IMR-90 (cell line): ENCODE data around the gene GALNT12. TPM values are rescaled to one million over a fixed set of nuclear protein-coding genes. Genes with fewer than 3 reads are reported as not detected.

Experiments used
- ATAC-seq: fragments of 200-7000 bp; cut with Tn5 transposase; 2 replicates; pipeline ENCODE4 v1.9.1; 2020; ENCODE audit warnings: low read depth, mild to moderate bottlenecking, moderate library complexity
- BruUV-seq: library from RNA; stranded (reverse); fragments of 400-500 nt; replicated peaks from 2 replicates; lab custom pipeline; 2021; lab: Mats Ljungman, UMichigan
- CTCF ChIA-PET: fragments of 300-600 bp; formaldehyde crosslinking; extraction: SDS; loops from one replicate; lab custom pipeline; 2021; ENCODE audit warnings: antibody characterized with exemption; lab: Yijun Ruan, JAX
- POLR2A ChIA-PET: fragments of 300-600 bp; sonication (Branson Sonifier 250); formaldehyde crosslinking; loops from one replicate; lab custom pipeline; 2022; ENCODE audit warnings: antibody characterized with exemption; ENCODE audit not compliant: unreplicated experiment; lab: Charles Lee
- DNase-seq: peaks from one replicate; pipeline ENCODE4 v3.0.0; 2013
- H2AFZ ChIP-seq: replicated peaks from 2 replicates; pipeline ENCODE3; 2013; ENCODE audit warnings: low read length, mild to moderate bottlenecking; ENCODE audit not compliant: poor library complexity
- H2AK5ac ChIP-seq: 2 replicates; pipeline ENCODE4 v1.6.1; 2013; ENCODE audit warnings: low read depth, low read length, inconsistent platforms
- H2AK9ac ChIP-seq: replicated peaks from 2 replicates; pipeline ENCODE3; 2013; ENCODE audit warnings: mild to moderate bottlenecking, low read depth, low read length, moderate library complexity; ENCODE audit not compliant: poor library complexity
- H2BK120ac ChIP-seq: 2 replicates; pipeline ENCODE4 v1.6.1; 2013; ENCODE audit warnings: low read depth, low read length, inconsistent platforms
- H2BK15ac ChIP-seq: 3 replicates; pipeline ENCODE4 v1.6.1; 2013; ENCODE audit warnings: low read depth, low read length, inconsistent platforms
- H2BK20ac ChIP-seq: 2 replicates; pipeline ENCODE4 v1.6.1; 2013; ENCODE audit warnings: low read depth, mild to moderate bottlenecking, inconsistent platforms, low read length, moderate library complexity
- H2BK5ac ChIP-seq: 2 replicates; pipeline ENCODE4 v1.6.1; 2013; ENCODE audit warnings: mild to moderate bottlenecking, low read depth, low read length, inconsistent platforms; ENCODE audit not compliant: poor library complexity, severe bottlenecking
- H3K14ac ChIP-seq: replicated peaks from 2 replicates; pipeline ENCODE4 v1.6.1; 2013; ENCODE audit warnings: low read depth, low read length, inconsistent platforms
- H3K18ac ChIP-seq: 2 replicates; pipeline ENCODE4 v1.6.1; 2013; ENCODE audit warnings: low read depth, low read length, control low read depth
- H3K23ac ChIP-seq: 2 replicates; pipeline ENCODE4 v1.6.1; 2013; ENCODE audit warnings: low read depth, low read length, inconsistent platforms
- H3K27ac ChIP-seq: 2 replicates; pipeline ENCODE4 v1.5.1; 2013; ENCODE audit warnings: mild to moderate bottlenecking, control low read depth, low read length; ENCODE audit not compliant: insufficient read depth
- H3K27me3 ChIP-seq: 2 replicates; pipeline ENCODE4 v1.6.1; 2013; ENCODE audit warnings: low read length; ENCODE audit not compliant: control insufficient read depth, insufficient read depth
- H3K36me3 ChIP-seq: 2 replicates; pipeline ENCODE4 v1.6.1; 2013; ENCODE audit warnings: low read length, mixed read lengths; ENCODE audit not compliant: control insufficient read depth, insufficient read depth
- H3K4ac ChIP-seq: 2 replicates; pipeline ENCODE4 v1.6.1; 2013; ENCODE audit warnings: low read depth, low read length, inconsistent platforms
- H3K4me1 ChIP-seq: 2 replicates; pipeline ENCODE4 v1.6.1; 2013; ENCODE audit warnings: low read length, mixed read lengths; ENCODE audit not compliant: control insufficient read depth, insufficient read depth
- H3K4me2 ChIP-seq: 2 replicates; pipeline ENCODE4 v1.6.1; 2013; ENCODE audit warnings: low read depth, mild to moderate bottlenecking, control low read depth, low read length, moderate library complexity
- H3K4me3 ChIP-seq: 2 replicates; pipeline ENCODE4 v1.5.1; 2013; ENCODE audit warnings: low read depth, mild to moderate bottlenecking, control low read depth, low read length, moderate library complexity; ENCODE audit not compliant: insufficient read depth
- H3K56ac ChIP-seq: 2 replicates; pipeline ENCODE4 v1.6.1; 2013; ENCODE audit warnings: low read length, inconsistent platforms; ENCODE audit not compliant: insufficient read depth; ENCODE audit errors: extremely low read depth
- H3K79me1 ChIP-seq, 2 experiments: 2 replicates each; pipeline ENCODE4 v1.6.1; 2013; ENCODE audit warnings: low read length in 2 of 2, inconsistent platforms in 1 of 2, low read depth in 1 of 2
- H3K9ac ChIP-seq: 2 replicates; pipeline ENCODE4 v1.6.1; 2013; ENCODE audit warnings: low read depth, low read length, control low read depth
- H3K9me1 ChIP-seq: 2 replicates; pipeline ENCODE4 v1.6.1; 2013; ENCODE audit warnings: low read length, inconsistent platforms; ENCODE audit not compliant: insufficient read depth
- H3K9me3 ChIP-seq: 2 replicates; pipeline ENCODE4 v1.6.1; 2013; ENCODE audit warnings: low read length; ENCODE audit not compliant: control insufficient read depth, insufficient read depth
- H4K20me1 ChIP-seq: 2 replicates; pipeline ENCODE4 v1.6.1; 2013; ENCODE audit warnings: low read length, inconsistent platforms; ENCODE audit not compliant: insufficient read depth
- H4K5ac ChIP-seq: 2 replicates; pipeline ENCODE4 v1.6.1; 2013; ENCODE audit warnings: mild to moderate bottlenecking, low read depth, low read length, control low read depth
- H4K8ac ChIP-seq, 2 experiments: 2 replicates each; pipeline ENCODE4 v1.6.1; 2013; ENCODE audit warnings: low read depth in 2 of 2, low read length in 2 of 2, control low read depth in 1 of 2, inconsistent platforms in 1 of 2
- H4K91ac ChIP-seq: 2 replicates; pipeline ENCODE4 v1.6.1; 2013; ENCODE audit warnings: low read depth, low read length, inconsistent platforms; ENCODE audit not compliant: insufficient read depth
- CEBPB ChIP-seq: IDR thresholded peaks from 2 replicates; pipeline ENCODE4 v1.6.1; 2012; ENCODE audit warnings: low read depth, low read length, improper control_type of control experiment
- MAFK ChIP-seq: IDR thresholded peaks from 2 replicates; pipeline ENCODE4 v1.6.1; 2012; ENCODE audit warnings: low read depth, low read length, improper control_type of control experiment
- NFE2L2 ChIP-seq: fragments of 150-350 bp; IDR thresholded peaks from 2 replicates; pipeline ENCODE4 v1.6.1; 2016; ENCODE audit warnings: low read depth, mild to moderate bottlenecking, low read length
- POLR2A ChIP-seq: IDR thresholded peaks from 2 replicates; pipeline ENCODE4 v1.6.1; 2012; ENCODE audit warnings: mild to moderate bottlenecking, low read depth, low read length
- RCOR1 ChIP-seq: IDR thresholded peaks from 2 replicates; pipeline ENCODE4 v1.6.1; 2012; ENCODE audit warnings: mild to moderate bottlenecking, low read length, improper control_type of control experiment; ENCODE audit not compliant: insufficient replicate concordance
- WGBS, 2 experiments: methylation state at CpG; one replicate each; pipeline versions ENCODE4 v1.1.5 to v1.1.7; 2013; ENCODE audit warnings: missing lambda C conversion rate in 2 of 2; ENCODE audit not compliant: insufficient read length in 1 of 2; ENCODE audit errors: extremely low coverage in 2 of 2; 5-methylcytosine and 5-hydroxymethylcytosine counted together
- dilution Hi-C: fragments of 300-500 bp; cut with HindIII; formaldehyde crosslinking; loops from one replicate; pipeline ENCODE4 v1.14.3; 2018; ENCODE audit warnings: low sequenced_read_pairs; ENCODE audit not compliant: unreplicated experiment
- in situ Hi-C: fragments of 300-500 bp; cut with MboI; formaldehyde crosslinking; loops from 3 replicates; pipeline ENCODE4 v1.14.3; 2019; ENCODE audit warnings: low sequenced_read_pairs, inconsistent platforms, mixed read lengths
- intact Hi-C: fragments of 100-400 bp; cut with micrococcal nuclease; formaldehyde crosslinking; loops from 2 replicates; pipeline ENCODE4 v1.10.0; 2022
- polyA plus RNA-seq, 3 experiments: library from polyadenylated mRNA; depleted of rRNA; stranded (reverse); fragments of >200 nt; gene quantifications; 2 replicates each; pipeline ENCODE4 v1.2.3, GENCODE V29; 2012; ENCODE audit warnings: low replicate concordance in 1 of 3
- total RNA-seq: library from RNA; depleted of rRNA; stranded (reverse); fragments of >200 nt; gene quantifications from 2 replicates; pipeline ENCODE4 v1.2.3, GENCODE V29; 2012

Gene GALNT12
- total and polyA plus RNA-seq, 2 of the 4 experiments (the other 2 are of a cell fraction): 2.3 to 2.5 TPM

GRCh38 chr9:98766586-98766985, 40.9 kb upstream of the GALNT12 start:
- peaks cover 36% of the 10 kb centered on the region for H3K36me3 ChIP-seq
- H2BK120ac ChIP-seq: no peak overlapping the region
- H3K27ac ChIP-seq: no peak overlapping the region
- H3K9me3 ChIP-seq: no peaks in the 10 kb centered on the region
- H3K4me3 ChIP-seq: no peak overlapping the region
- H3K9me1 ChIP-seq: no peaks in the 10 kb centered on the region
- no peak overlapping the region for H4K8ac ChIP-seq
- no peak overlapping the region for H2BK20ac ChIP-seq
- no TSS peak for BruUV-seq
- H2AFZ ChIP-seq: no peak overlapping the region
- H3K9ac ChIP-seq: no peak overlapping the region
- H3K23ac ChIP-seq: no peak overlapping the region
- no peaks in the 10 kb centered on the region for H4K20me1 ChIP-seq
- H3K4me2 ChIP-seq: no peak overlapping the region
- ChIA-PET POLR2A (no interaction called here), CTCF (interaction anchor here (2.6 kb wide), 1 partner anchor 9 kb away, joined by 10 read pairs; no protein-coding TSS in a partner anchor)
- no peak overlapping the region for H4K91ac ChIP-seq
- no peak overlapping the region for H3K4ac ChIP-seq
- H2AK5ac ChIP-seq: no peak overlapping the region
- no peak overlapping the region for H2AK9ac ChIP-seq
- H2BK5ac ChIP-seq: no peak overlapping the region
- WGBS, 2 experiments: no CpG with 5 or more reads among the region's 2 CpGs
- in situ Hi-C loops (no loop called here), dilution Hi-C loops (no loop called here), intact Hi-C loops (no loop called here)
- no peak overlapping the region for H2BK15ac ChIP-seq
- no peak overlapping the region for H3K56ac ChIP-seq
- no peak overlapping the region for H4K5ac ChIP-seq
- H3K27me3 ChIP-seq: no peaks in the 10 kb centered on the region
- TF ChIP-seq MAFK: no peak
- TF ChIP-seq CEBPB: peak; percentile 42; the same call in 1 of the 2 replicates
- no peak for TF ChIP-seq POLR2A
- TF ChIP-seq NFE2L2: no peak
- no peak for TF ChIP-seq RCOR1
- no peak overlapping the region for H3K14ac ChIP-seq
- ATAC-seq (no peak), DNase-seq (no peak)
- no peaks in the 10 kb centered on the region for H3K79me1 ChIP-seq
- no peak overlapping the region for H3K18ac ChIP-seq
- H3K4me1 ChIP-seq: no peaks in the 10 kb centered on the region
